ACHN (cell line): ENCODE data around the gene NR3C1.

Experiments used
- DNase-seq: peaks from one replicate; pipeline ENCODE4 v3.0.0-alpha.2; 2015
- in situ Hi-C: cut with HindIII; loops from 2 replicates; pipeline ENCODE4 v1.10.0; 2017; ENCODE audit warnings: low sequenced_read_pairs, low pct_ligation_motif_present, low pct_unique_long_range_greater_than_20kb

The NR3C1 gene

GRCh38 chr5:143235423-143235822 lies 168.1 kb downstream of the NR3C1 start:
- DNase-seq, result no peak

GRCh38 chr5:143234162-143234842 lies 169.2 kb downstream of the NR3C1 start:
- DNase-seq, result no peak
- in situ Hi-C loops, result no loop called here

More at GRCh38 chr5:143235423-143235822, 168.1 kb downstream of the NR3C1 start:
- in situ Hi-C loops, result no loop called here

- DNase-seq, result no peak
- in situ Hi-C loops, result no loop called here
Observed at GRCh38 chr5:143233031-143233430, 170.5 kb downstream of the NR3C1 start.

GRCh38 chr5:143231973-143232812 lies 171.3 kb downstream of the NR3C1 start:
- no peak for DNase-seq
- in situ Hi-C loops, result no loop called here

GRCh38 chr5:143231416-143231815 lies 172.1 kb downstream of the NR3C1 start:
- in situ Hi-C loops, result no loop called here
- DNase-seq, result no peak

GRCh38 chr5:143230676-143230996 lies 172.8 kb downstream of the NR3C1 start:
- in situ Hi-C loops, result no loop called here
- DNase-seq, result no peak

- no peak for DNase-seq
- in situ Hi-C loops, result no loop called here
Observed at GRCh38 chr5:143229896-143230675, 173.4 kb downstream of the NR3C1 start.

- in situ Hi-C loops, result no loop called here
- no peak for DNase-seq
Observed at GRCh38 chr5:143229426-143229895, 174.0 kb downstream of the NR3C1 start.

GRCh38 chr5:143228597-143229293 lies 174.7 kb downstream of the NR3C1 start:
- in situ Hi-C loops, result no loop called here
- no peak for DNase-seq
